Measurements from ENCODE around the gene POLR3K.
"Not testable (repeated sequence)": the region's sequence is repeated elsewhere in the genome, so short reads cannot be mapped to it uniquely, and the experiment has no call there.

Gene POLR3K

DNA sequence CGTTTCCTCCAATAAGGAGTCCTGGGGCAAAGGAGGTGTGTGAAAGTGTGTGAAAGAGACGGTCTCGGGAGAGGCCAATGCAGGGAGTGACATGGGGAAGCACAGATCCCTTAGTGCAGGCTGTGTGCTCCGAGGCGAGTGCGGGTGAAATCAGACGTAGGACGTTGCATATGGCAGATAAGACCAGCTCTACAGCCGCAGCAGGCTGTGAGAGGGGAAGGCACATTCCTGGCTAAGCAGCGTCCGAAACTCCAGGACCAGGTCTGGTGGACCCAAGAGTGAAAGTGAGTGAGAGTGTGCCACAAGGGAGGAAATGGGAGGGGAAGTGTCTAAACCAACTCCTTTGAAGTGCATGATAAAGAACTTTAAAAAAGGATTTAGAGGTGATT lies 11.3 kb downstream of the POLR3K start:
- FAIRE-seq, result no peak

DNA sequence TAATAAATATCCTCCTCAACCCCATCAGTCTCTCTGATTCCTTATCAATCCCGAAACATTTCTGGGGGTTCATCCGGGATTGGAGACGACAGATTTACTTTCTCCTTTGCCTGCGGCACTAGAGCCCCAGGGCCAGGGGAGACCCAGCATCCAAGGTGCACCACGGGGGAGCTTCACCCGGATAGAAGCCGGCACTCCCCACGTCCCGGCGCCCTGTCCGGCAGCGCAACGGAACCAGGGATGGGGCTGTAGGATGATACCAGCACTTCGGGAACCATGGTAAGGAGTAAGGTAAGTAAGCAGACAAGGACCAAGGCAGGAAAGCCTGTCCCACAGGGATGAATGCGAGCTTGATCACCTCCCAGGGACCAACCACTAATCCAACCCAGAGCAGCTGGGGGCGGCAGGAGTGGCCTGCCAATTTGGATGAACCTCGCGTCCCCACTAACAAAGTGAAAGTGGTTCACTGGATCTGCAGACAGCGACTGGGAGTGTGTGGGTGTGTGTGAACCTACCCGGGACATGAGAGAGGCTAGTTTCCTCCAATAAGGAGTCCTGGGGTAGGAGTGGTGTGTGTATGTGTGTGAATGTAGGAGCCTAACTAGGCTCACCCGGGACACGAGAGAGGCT lies 11.9 kb downstream of the POLR3K start:
- no peak for FAIRE-seq

GRCh38 chr16:38941-39892 lies 14.2 kb downstream of the POLR3K start:
- no peak for FAIRE-seq

DNA sequence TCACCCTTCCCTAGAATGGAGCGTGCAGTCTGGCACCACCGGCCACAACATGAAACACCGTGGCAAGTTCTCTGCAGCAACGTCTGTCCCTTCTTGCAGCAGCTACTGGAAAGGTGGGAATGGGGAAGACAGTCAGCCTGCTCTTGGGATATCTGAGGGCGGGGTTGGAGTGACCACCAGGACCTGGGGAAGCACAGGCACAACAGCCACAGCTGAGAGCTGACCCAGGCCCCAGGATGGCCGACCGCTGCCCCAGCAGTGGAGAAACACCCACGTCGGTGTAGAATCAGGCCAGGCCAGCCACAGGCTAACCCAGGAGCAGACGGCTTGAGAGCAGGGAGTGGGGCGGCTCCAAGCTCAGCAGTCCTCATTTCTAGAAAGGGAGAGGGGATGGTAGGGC lies 15.2 kb downstream of the POLR3K start:
- FAIRE-seq, result not testable (repeated sequence)

- no peak for FAIRE-seq
Measured at GRCh38 chr16:37511-37910, 15.9 kb downstream of the POLR3K start.

DNA sequence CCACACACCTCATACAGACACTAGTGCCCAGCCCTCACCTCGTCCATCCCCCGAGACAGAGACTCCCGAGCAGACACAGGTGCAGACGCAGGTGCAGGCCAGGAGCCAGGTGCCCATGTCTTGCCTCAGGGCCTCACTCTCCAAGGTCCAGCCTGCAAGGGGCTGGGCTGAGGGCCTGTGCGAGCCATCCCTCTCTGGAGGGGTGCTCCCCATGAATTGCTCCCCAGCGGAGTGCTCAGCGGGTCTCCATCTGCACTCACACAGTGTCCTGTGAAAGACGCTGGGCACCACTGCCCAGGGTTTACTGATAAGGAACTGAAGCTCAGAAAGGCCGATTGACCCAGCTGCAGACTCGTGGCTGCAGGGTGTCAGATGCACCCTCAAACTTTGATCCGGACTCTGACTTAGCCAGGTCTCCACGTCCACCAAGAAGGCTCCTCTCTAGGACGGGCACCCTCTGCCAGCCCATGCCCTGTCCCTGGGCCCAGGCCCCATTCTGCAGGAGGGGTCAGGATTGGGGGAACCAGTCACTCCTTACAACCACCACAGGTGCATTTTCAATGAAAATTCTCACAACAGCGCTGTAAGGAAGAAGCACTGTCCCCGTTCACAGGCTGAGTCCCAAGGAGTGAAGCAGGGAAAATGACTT lies 16.9 kb downstream of the POLR3K start:
- FAIRE-seq, result no peak

DNA sequence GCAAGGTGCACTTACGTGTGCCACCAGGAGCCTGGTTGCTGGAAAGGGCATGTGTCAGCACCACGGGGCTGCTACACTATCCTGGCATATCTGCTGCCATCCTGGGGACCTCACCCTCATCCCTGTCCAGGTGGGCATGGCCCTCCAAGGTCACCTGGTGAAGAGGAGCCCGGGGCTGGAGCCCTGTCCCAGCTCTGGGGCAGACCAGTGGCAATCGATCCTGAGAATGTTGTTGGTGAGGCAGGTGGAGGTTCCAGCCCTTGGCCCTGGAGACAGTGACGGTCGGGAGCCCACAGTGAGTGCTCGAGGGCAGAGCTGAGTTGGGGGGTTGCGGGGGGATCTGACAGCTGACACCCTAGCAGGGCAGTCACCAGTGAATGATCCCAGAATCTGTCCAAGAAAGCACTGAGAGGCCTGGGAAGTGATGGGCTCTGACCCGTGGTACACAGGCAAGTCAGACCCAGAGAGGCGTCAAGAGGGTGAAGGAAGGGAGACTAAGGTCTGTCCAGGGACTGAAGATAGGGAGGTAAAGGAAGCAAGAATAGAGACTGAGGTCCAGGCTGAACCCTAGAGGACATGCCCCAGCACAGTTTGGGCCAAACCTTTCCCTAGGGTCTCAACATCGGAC lies 17.6 kb downstream of the POLR3K start:
- FAIRE-seq, result no peak

DNA sequence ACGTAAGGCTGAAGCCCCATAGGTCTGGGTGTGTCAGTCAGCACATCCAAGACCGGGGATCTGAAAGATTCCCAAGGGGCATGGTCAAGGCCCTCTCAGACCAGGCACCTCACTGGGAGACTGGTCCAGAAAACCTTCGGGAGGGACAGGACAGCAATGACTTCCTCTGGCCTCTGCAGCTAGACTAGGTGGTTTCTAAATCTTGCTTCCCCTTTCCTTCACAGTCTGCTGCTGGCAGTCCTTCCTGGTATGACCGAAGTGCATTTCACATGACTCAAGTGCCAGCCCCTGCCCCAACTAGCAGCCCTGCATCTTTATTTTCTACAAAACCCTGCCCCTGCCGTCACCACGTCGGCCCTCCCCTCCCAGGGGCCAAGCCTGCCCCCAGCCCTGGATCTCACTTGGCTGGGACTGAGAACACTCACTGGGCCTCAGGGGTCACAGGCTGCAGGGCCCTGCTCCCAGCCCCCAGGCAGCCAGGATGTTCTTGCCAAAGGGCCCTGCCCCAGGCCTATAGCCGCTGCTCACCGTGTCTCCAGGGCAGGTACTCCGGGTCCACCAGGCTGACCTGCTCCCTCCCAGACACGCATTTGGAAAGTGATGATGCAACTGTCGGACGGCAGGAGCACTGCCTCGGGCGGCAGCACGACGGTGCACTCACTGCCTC lies 18.3 kb downstream of the POLR3K start:
- FAIRE-seq, result no peak

- FAIRE-seq, result no peak
Measured at GRCh38 chr16:34648-34987, 18.8 kb downstream of the POLR3K start.

- no peak for FAIRE-seq
Measured at GRCh38 chr16:33877-34647, 19.3 kb downstream of the POLR3K start.

DNA sequence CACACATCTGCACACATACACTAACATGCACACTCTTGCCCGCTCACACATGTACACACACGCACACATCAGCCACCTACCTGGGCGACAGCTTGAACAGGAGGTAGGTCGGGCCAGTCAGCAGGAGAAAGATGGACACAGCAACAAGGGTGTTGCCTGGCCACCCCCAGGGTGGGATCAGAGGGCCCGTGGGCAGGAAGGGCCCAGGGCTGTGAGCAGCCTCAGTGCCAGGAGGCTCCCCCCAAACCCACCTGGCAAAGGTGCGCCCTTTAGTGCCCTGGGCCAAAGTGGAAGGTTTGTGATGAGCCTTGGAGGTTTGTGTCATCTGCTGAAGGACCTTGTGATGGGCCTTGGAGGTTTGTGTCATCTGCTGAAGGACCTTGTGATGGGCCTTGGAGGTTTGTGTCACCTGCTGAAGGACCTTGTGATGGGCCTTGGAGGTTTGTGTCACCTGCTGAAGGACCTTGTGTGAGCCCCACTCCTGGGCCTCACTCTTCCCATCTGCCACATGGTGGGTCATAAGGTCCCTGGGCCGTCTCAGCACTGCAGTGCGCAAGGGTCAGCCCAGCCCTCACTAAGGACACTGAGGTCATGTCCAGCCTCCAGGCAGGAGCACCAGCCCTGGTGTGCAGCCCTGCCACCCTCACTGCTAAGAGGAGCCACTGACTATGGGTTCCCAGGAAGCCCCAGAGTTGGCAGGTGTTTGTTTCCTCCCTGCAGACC lies 20.1 kb downstream of the POLR3K start:
- not testable (repeated sequence) for FAIRE-seq

DNA sequence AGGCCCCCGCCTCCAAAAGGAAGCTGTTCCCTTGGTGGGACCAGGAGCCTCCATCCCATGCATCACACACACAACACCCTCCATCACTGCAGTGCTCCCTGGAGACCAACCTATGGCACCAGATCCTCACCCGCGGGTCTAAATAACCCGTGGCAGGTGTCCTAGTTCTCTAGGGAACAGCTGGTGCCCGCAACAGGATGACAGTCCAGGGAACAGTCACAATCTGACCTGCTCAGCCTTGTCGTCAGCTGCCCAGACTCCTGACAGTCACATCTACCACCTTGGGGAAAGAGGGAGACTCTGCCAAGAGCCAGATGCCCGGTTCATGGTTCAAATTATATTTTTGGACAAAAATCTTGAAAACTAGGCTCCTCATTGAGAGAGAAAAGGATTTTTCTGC lies 22.8 kb downstream of the POLR3K start:
- FAIRE-seq, result not testable (repeated sequence)

DNA sequence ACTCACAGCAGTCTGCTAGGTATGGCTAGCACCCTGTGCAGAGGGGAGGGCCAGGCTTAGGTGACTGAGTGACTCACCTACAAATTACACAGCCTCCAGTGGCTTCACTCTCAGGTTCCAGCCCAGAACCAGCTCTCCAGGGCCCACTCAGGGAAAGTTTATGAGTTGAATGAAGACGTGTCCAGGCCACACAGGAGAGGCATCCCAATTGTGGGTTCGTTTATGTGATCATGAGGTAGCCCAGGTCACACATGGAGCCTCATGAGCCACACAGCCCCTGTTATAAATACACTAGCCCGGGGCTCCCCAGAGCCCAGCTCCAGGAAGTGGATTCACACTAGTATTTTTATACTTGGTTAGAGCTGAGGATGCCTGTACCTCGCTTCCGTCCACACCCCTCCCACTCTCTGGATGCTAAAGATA lies 27.5 kb downstream of the POLR3K start:
- FAIRE-seq, result not testable (repeated sequence)

DNA sequence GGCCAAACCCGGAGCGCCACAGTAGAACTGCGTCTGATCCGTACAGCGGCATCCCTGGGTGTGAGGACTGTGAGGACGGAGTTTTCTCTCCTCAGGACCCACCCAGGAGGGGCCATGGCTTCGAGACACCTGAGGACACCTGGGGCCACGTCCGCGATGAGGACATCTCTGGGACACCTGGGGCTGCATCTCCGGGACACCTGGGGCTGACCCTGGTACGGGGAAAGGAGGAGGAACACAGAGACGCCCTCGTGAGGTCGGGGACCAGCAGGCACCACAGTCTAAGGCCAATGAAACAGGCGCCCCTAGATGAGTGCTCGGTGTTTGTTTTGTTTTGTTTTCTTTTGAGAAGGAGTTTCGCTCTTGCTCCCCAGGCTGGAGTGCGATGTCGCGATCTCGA lies 29.3 kb downstream of the POLR3K start:
- FAIRE-seq, result not testable (repeated sequence)

- FAIRE-seq, result not testable (repeated sequence)
Measured at GRCh38 chr16:20886-21285, 32.5 kb downstream of the POLR3K start.

DNA sequence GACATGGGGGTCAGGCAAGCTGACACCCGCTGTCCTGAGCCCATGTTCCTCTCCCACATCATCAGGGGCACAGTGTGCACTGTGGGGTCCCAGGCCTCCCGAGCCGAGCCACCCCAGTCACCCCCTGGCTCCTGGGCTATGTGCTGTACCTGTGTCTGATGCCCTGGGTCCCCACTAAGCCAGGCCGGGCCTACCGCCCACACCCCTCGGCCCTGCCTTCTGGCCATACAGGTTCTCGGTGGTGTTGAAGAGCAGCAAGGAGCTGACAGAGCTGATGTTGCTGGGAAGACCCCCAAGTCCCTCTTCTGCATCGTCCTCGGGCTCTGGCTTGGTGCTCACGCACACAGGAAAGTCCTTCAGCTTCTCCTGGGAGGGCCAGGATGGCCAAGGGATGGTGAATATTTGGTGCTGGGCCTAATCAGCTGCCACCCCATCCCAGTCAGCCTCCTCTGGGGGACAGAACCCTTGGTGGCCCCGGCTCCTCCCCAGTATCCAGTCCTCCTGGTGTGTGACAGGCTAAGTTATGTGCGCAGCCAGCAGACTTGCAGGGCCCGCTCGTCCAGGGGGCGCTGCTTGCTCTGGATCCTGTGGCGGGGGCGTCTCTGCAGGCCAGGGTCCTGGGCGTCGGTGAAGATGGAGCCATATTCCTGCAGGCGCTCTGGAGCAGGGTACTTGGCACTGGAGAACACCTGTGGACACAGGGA lies 36.2 kb downstream of the POLR3K start:
- FAIRE-seq, result not testable (repeated sequence)

DNA sequence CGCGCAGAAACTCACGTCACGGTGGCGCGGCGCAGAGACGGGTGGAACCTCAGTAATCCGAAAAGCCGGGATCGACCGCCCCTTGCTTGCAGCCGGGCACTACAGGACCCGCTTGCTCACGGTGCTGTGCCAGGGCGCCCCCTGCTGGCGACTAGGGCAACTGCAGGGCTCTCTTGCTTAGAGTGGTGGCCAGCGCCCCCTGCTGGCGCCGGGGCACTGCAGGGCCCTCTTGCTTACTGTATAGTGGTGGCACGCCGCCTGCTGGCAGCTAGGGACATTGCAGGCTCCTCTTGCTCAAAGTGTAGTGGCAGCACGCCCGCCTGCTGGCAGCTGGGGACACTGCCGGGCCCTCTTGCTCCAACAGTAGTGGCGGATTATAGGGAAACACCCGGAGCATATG lies 42.6 kb downstream of the POLR3K start:
- not testable (repeated sequence) for FAIRE-seq

DNA sequence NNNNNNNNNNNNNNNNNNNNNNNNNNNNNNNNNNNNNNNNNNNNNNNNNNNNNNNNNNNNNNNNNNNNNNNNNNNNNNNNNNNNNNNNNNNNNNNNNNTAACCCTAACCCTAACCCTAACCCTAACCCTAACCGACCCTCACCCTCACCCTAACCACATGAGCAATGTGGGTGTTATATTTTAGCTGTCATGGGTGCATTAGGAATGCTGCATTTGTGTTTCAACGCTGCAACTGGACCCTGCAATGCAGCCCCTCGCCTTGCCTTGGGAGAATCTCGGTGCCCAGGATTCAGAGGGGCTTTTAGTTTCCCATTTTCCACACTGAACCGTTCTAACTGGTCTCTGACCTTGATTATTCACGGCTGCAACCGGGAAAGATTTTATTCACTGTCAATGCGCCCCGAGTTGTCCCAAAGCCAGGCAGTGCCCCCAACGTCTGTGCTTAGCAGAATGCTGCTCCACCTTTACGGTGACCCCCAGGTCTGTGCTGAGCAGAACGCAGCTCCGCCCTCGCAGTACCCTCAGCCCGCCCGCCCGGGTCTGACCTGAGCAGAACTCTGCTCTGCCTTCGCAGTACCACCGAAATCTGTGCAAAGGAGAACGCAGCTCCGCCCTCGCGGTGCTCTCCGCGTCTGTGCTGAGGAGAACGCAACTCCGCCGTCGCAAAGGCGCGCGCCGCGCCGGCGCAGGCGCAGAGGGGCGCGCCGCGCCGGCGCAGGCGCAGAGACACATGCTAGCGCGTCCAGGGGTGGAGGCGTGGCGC lies 43.3 kb downstream of the POLR3K start:
- FAIRE-seq, result no peak

All from TTC549 (cell line).